Measurements from ENCODE around the gene CMTM1.
"Not testable (repeated sequence)": the region's sequence is repeated elsewhere in the genome, so short reads cannot be mapped to it uniquely, and the experiment has no call there.

CMTM1 gene

DNA sequence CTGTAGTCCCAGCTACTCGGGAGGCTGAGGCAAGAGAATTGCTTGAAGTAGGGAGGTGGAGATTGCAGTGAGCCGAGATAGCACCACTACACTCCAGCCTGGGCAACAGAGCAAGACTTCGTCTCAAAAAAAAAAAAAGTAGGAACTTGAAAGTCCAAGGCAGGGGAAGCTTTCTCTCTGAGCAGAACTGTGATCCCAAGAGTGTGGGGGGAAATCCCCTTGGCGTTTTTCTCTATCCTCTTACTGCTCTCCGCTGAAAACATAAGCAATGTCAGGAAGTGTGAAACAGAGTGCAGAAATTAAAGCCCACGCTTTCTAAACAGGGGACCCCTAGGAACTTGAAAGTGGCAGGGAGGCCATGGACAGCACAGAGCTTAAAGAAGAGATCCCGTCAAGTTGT, 28.5 kb downstream of the CMTM1 start:
- FAIRE-seq, result no peak

DNA sequence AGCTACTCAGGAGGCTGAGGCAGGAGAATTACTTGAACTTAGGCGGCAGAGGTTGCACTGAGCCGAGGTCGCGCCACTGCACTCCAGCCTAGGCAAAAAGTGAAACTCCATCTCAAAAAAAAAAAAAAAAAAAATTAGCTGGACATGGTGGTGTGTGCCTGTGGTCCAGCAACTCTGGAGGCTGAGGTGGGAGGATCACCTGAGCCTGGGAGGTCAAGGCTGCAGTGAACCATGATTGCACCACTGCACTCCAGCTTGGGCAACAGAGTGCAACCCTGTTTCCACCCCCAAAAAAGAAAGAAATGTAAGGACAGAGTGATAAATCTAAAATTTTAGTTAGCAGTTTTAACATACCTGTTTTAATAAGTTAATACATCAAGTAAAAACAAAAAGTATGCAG, 30.3 kb downstream of the CMTM1 start:
- FAIRE-seq, result not testable (repeated sequence)

DNA sequence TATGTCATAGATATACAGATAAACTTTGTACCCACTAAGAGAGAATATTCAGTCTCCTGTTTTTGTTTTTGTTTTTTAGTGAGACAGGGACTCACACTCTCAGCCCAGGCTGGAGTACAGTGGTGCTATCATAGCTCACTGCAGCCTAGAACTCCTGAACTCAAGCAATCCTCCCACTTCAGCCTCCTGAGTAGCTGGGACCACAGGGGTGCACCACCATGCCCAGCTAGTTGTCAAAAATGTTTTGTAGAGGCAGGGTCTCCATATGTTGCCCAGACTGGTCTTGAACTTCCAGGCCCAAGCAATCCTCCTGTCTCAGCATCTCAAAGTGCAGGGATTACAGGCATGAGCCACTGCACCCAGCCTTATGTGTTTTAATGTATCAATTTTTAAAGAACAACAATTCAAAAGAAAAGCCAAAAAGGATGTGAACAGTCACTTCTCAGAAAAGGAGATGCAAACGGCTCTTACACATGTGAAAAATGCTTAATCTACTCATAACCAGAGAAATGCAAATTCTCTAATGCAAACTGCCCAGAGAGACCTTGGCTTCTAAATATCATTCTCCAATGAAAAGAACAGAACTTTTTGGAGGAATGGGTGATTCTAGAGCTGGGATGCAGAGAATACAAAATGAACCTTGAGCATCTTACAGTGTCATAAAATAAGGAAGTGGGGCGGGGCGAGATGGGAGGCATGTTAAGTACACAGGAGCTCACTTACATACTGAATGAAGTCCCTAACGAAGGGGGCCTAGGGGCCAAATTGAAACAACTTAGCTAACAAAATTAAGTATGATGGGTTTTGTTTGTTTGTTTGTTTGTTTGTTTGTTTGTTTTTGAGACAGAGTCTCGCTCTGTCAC, 31.0 kb downstream of the CMTM1 start:
- FAIRE-seq, result no peak

DNA sequence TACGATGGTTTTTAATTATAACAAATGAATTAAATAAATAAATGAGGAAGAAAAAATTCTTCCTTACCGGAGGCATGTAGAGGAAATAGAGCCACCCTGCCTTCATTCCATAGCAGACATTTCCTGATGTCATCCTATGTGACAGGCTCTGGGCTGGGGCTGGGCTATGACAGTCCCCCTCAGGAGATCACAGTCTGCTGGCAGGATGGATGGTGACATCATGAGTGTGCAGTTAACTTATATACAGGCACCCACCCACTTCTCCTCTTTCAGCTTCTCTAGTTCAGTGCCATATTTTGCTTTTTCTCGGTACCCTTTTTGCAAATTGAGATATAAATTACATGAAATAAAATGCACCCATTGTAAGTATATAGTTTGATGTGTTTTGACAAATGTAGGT, 31.9 kb downstream of the CMTM1 start:
- FAIRE-seq, result no peak

- no peak for FAIRE-seq
Observed at GRCh38 chr16:66599726-66600125, 33.5 kb downstream of the CMTM1 start.

GRCh38 chr16:66600477-66600876, 34.2 kb downstream of the CMTM1 start:
- FAIRE-seq, result no peak

GRCh38 chr16:66601471-66601870, 35.2 kb downstream of the CMTM1 start:
- FAIRE-seq, result no peak

GRCh38 chr16:66603537-66604375, 37.5 kb downstream of the CMTM1 start:
- no peak for FAIRE-seq

DNA sequence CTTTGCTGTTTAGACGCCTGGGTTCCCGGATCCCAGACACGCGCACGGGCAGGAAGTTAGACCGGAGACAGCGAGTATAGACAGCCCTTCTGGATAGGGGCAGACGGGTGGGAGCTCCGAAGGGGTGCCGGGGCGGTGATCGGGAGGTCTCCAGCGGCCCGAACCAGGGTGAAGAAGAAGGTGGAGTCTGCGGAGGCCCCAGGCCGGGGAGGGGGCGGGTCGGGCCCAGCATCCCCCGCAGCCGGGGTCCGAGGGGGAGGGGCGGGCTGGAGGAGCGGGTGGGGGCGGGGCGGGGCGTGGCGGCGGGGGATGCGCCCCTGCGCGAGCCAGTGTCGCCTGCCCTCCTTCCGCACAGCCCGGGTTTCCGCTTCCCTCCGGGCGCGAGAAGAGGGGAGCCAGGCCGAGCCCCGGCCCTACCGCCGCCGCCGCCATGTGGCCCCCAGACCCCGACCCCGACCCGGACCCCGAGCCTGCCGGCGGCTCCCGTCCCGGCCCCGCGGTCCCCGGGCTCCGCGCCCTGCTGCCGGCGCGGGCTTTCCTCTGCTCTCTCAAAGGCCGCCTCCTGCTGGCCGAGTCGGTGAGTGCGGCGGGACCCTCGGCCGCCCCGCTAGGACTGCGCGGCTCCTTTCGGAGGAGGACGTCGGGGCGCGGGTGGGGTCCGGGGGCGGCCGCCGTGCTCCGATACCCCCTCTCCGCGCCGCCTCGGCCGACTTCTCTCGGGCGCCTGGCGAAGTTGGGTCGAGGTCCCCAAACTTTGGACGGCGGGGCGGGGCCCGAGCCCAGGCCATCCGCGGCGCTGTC, 38.3 kb downstream of the CMTM1 start, which contains the start of gene CMTM3:
Gene CMTM3, plus strand, starts transcription at position 329 of the 801 bp plus-strand sequence. Its CDS starts 102 bp downstream, at position 431.
- no peak for FAIRE-seq

DNA sequence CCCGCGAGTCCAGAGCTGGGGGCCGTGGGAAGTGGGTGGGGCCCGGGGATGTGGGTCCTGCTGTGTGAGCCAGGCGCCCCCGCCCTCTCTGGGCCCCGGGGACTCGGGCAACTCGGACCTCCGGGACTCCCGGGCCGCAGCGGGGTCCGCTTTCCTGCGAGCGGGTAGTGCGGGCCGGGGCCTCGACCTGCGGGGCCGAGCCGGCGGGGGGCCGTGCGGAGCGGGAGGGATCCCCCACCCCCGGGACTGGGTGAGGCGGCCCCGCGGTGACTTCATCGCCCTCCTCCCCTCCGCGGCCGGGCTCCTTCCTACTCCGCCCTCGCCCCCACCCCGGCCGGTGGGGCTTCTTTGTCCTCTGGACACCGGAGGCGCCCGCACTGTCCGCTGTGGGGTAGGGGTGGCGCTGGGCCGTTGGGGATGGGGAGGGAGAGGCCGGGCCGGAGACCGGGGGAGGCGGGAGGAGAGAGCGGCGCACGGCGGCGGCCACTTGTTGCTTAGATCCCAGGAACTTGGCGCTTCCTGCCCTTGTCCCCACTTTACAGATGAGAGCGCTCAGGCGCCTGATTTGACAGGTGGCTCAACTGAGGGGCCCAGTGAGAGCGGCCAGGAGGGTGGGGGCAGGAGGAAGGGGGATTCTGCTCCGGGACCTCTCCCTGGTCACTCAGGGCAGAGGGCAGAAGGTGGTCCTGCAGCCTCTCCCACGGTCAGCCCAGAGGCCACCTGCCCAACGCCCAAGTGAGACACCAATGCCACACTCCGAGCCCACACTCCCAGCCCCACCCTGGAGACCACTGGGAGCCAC, 39.1 kb downstream of the CMTM1 start:
- FAIRE-seq, result no peak

DNA sequence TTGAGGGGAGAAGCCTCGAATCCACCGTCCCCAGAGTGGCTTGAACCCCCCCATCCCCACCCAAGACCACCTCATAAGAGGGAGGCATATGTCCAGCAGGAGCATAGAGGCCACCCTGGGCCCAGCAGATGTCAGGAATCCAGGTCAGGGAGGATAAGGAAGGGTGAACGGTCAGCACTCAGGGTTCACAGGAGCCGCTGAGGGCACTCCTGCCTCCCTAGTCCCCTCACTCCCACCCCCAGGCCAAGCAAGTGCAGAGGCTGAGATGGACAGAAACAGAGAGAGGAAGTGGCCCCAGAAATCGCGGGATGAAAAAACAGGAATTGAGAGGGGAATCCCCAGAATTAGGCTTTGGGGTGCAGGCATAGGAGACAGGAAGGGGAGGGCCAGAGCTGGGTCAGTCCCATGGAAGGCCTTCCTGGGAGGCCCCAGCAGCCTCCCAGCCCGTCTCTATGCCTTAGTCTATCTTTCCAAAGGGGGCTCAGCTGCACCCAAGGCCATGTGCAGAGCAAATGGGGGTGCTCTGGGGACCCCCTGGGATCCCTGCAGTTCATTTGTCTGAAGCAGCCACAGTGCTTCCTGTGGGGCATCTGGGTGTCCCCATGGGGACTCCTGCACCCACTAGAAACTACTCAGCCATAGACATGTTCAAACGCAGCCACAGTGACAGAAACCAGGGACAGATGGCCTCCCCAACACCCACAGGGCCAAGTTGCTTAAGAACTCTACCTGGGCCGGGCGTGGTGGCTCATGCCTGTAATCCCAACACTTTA, 39.9 kb downstream of the CMTM1 start:
- FAIRE-seq, result no peak

DNA sequence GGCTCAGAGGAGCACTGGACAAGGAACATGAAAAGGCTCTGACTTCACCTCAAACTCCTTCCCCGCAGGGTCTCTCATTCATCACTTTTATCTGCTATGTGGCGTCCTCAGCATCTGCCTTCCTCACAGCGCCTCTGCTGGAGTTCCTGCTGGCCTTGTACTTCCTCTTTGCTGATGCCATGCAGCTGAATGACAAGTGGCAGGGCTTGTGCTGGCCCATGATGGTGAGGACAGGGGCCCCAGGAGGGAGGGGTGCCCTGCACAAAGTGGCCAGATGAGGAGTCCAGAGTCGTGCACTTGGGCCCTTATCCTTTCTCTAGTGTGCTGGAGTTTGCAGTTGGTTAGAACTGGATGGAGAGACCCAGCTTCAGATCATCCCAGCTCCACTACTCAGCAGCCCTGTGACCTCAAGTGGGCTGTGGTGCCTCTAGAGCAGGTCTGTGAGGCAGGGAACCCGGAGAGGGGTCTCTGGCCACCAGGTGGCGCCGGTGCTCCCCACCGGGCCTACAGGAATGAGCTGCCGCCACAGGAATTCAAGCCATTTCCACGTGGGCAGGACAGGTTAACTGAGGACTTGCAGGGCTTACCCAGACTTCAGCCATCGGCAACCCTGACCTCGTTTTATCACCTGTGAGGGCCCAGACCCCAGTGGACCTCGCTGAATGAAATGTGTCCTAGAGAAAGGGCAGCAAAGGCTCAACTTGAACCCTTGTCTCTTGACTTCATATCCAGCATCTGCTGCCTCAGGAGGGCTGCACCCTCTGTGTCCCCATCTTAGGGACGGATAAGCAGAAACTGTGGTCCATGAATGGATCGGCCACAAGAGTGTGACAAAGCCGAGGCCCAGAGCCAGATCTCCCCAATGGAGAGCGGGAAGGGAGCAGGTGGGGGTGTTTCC, 42.3 kb downstream of the CMTM1 start:
- no peak for FAIRE-seq

DNA sequence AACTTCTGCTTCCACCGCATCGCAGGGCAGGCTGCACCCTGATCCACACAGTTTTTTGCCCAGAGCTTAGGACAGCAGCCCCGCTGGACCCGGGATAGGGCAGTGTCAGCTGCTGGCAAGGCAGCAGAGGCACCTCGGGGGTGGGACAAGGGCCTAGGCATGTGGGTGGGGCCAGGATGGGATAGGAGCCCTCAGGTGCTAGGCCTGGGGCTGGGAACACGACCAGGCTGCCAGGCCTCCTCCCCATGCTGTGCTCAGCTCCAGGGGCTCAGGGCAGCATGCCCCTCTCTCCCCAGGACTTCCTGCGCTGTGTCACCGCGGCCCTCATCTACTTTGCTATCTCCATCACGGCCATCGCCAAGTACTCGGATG, 42.9 kb downstream of the CMTM1 start:
- FAIRE-seq, result no peak

GRCh38 chr16:66610111-66610820, 44.0 kb downstream of the CMTM1 start:
- FAIRE-seq, result no peak

GRCh38 chr16:66611911-66612310, 45.7 kb downstream of the CMTM1 start:
- FAIRE-seq, result not testable (repeated sequence)

DNA sequence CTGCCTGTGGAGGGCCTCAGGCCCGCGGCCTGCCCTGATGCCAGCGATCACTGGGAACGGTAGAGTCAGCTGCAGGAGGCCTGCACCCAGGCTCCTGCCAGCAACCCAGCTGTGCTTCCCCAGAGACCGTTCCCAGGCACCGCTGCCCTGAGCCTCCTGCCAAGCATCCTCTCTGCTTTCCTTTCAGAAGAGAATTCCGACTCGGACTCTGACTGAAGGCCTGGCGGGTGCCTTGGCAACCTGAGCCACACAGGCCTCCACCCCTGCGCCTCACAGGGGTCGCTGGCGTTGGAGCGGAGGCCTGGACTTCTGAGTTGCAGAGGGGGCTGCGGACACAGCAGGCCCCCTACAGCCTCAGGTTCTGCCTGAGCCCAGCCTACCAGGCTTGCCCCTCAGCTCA, 46.2 kb downstream of the CMTM1 start:
- no peak for FAIRE-seq

GRCh38 chr16:66614161-66614802, 48.0 kb downstream of the CMTM1 start:
- FAIRE-seq, result no peak

- FAIRE-seq, result no peak
Observed at GRCh38 chr16:66616169-66616568, 49.9 kb downstream of the CMTM1 start.

DNA sequence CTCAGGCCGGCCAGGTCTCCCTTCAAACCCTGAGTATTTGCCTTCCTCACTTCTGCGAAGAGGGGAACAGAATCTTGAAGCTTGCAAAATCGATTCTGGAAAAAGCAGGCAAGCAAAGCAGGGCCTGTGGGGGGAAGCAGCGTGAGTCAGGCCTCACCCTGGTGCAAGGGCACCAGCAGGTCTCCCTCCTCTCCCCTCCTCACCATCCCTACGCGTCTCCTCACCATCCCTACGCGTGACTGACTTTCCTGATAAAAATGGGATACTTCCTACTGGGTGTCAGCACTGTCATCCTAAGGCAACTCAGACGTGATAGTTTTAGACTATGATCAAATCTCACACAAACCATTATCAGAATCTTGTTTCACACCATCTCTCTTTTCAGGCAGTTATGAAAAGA, 50.4 kb downstream of the CMTM1 start:
- no peak for FAIRE-seq

Measured in A204.1 (cell line).